ENCODE data around the gene PLG.
"Not testable (repeated sequence)": the region's sequence is repeated elsewhere in the genome, so short reads cannot be mapped to it uniquely, and the experiment has no call there.

The PLG gene

DNA sequence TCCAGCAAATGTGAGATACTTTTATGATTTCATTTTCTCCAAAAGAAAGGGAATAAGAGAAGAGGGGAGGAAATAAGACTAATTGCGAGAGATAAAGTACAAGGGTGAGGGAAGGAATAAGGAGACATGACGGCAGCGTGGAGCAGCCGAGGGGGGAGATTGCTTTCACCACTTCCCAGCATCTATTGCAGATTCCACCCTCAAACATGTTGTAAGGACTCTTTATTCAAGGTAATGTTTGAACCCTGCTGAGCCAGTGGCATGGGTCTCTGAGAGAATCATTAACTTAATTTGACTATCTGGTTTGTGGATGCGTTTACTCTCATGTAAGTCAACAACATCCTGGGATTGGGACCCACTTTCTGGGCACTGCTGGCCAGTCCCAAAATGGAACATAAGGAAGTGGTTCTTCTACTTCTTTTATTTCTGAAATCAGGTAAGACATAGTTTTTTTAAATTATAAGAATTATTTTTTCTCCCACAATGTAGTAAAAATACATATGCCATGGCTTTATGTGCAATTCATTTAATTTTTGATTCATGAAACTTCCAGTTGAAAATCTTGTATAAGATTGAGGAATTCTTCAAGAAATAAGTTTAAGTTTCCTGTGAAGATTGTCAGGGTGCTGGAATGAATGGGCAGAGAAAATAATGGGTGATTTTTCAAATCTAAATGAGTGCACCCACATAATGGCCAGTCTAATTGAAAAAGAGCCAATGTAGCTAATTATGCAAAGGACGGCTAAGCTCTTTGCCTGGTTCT is at the start of gene PLG:
PLG (plus strand) TSS at position 327 of the 763 bp plus-strand sequence; CDS start at position 388, 61 bp downstream.
- DNase-seq (ENCODE audit: low read depth in 2 of 2), result not testable (repeated sequence)

DNA sequence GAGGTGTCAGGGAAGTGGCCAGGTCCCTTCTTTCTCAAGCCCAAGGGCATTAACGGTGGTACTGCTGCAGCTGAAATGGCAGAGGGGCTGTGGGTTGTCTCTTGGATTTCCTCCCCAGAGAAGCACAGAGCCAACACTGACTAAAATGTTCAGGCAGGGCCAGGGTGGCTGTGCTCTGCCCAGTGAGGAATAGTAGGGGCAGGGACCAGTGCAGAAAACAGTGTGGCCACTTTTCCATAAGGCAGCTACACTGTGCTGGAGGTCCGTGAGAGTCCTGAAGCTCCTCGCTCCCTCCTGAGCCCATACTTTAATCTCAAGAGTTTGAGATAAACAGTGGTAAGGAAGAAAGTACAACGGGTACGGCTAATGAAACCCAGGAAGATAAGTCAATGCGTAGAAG is 42.5 kb upstream of the PLG start:
- DNase-seq (ENCODE audit: low read depth in 2 of 2), result no peak

DNA sequence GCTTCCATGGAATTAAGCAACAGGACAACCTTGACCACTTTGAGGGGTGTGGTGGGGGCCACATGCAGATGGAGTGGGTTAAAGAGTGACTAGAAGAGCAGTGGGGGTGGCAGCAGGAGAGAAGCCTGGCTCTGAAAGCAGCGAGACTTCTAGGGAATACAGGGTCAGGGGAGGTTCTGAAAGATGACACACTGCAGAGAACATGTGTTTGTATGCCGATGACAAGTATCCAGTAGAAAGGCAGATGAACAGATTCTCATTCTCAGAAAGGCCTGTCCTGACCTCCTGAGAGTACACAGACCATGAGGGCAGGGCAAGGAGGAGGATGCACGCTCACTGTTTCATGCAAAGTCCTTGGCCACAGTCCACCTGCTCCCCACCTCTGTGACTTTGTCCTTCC is 40.8 kb upstream of the PLG start:
- no peak for DNase-seq (ENCODE audit: low read depth in 2 of 2)

DNA sequence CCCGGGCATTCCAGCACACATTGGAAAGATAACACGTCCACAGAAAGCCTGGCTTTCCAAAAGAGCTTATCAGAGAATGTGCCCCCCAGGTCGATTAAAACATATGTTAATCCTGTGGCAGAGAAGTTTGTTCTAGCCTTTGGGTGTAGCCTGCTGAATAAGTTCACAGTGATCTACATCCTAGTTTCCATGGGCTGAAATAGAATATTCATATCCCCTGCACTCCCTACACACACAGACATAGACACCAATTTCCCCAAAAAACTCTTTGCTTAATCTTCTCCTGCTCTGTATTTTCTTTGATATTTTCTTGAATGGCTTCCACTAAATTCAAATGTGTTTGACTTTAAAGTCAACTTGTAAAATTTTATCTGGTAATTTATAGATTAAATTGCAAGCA is 39.6 kb upstream of the PLG start:
- no peak for DNase-seq (ENCODE audit: low read depth in 2 of 2)

DNA sequence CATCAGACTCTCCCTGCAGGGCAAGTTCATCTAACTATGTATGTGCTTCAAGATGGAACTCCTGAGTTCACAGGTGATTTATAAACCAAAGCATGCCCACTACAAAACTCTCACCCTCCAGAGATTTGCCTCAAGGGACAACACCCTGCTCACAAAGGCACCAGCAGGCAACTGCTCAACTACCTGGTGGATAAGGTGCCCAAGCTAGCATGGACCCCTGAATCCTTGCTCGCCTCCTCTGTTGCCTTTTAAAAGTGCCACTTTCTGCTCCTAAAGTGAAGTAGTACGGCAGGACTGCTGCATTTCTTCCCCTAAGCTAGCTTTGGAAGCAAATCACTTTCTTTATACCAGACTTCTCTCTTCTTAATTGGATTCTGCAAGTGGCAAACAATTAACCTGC is 39.2 kb upstream of the PLG start:
- DNase-seq (ENCODE audit: low read depth in 2 of 2), result no peak

DNA sequence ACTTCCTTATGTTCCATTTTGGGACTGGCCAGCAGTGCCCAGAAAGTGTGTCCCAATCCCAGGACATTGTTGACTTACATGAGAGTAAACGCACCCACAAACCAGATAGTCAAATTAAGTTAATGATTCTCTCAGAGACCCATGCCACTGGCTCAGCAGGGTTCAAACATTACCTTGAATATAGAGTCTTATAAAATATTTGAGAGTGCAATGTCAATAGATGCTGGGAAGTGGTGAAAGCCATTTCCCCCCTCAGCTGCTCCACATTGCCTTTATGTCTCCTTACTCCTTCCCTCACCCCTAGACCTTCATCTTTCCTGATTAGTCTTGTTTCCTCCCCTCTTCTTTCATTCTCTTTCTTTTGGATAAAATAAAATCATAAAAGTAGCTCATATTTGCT is 37.8 kb upstream of the PLG start, which contains the start of gene LPA:
LPA (minus strand) TSS at position 78 of the 400 bp plus-strand sequence; CDS start at position 17, 61 bp downstream.
- DNase-seq (ENCODE audit: low read depth in 2 of 2), result not testable (repeated sequence)

DNA sequence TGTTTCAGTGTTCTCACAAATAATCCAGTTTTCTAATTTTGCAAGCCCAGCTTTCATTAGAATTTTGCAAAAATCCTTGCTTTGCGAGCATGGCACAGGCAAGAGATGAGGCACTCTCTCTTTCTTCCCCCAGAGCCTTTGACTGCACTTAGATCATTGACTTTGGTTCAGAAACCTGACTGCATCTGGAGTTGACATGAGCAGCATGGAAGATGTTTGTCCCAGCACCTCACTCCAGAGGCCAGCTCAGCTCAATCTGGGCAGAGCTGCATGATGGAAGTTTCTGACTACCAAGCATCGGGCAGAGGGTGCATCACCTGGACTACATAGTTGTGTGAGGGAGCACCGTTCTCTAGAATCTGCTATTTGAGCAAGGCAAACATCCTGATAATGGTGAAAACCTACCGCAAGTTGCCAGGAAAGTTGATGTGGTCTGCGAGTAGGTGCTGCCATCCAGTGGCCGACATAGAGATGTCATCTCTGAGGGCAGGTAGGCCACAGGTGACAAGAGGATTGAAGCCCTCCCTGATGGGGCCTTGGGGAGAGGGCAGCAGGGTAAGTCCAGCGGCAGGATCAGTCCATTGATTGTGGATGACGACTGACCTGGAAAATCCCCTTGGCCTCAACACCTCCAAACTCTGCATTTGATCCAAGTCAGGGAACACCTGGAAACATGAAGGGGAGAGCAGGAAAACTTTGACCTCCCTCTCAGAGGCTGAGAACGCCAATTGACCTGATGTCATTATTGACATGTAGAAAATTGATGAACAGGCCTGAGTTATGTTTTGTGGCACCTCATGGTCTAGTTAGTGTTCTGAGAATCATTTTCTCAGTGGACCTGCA is 34.2 kb upstream of the PLG start:
- DNase-seq (ENCODE audit: low read depth in 2 of 2), result no peak

DNA sequence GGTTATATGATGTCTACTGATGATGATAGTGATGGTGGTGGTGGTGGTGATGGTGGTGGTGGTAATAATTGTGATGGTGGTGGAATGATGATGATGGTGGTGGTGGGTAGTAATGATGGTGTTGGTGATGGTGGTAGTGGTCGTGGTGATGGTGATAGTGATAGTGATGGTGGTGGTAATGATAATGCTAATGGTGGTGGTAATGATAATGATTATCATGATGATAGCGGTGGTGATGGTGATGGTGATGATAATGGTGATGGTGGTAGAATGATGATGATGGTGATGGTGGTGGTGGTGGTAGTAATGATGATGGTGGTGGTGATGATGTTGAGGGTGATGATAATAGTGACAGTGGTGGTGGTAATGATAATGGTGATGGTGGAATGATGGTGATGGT is 33.5 kb upstream of the PLG start:
- DNase-seq (ENCODE audit: low read depth in 2 of 2), result no peak

DNA sequence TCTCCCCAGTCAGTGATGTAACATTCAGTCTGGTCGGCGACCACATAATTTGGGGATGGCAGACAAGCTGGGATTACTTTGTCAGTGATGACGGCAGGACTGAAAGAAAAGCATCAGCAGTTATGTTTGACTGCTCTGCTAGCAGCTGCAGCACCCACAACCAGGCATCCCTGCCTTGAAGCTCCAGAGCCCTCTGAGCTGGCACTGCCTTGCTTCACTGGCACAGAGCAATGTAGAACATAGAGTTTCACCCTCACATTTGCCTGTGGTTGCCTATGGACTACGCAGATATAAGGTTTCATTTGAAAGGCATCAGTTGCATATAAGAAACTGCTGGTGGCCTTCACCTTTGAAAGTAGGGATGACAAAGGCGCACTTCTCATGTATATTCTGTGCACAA is 25.6 kb upstream of the PLG start:
- DNase-seq (ENCODE audit: low read depth in 2 of 2), result not testable (repeated sequence)

DNA sequence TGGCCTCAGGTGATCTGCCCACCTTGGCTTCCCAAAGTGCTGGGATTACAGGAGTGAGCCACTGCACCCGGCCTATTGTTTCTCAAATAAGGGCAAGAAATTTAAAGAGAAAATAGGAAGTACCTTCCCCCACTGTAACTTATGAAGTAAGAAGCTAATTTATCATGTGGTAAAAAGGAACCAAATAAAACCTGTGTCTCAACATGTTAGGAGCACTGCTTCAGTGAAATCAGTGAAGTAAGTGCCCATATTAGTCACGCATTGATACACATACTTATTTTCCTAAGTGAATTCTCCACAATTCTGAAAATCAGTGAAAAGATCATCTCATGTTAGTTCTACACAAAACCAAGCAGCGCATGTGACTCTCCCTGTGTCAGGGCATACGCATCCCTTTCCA is 23.8 kb upstream of the PLG start:
- DNase-seq (ENCODE audit: low read depth in 2 of 2), result no peak

DNA sequence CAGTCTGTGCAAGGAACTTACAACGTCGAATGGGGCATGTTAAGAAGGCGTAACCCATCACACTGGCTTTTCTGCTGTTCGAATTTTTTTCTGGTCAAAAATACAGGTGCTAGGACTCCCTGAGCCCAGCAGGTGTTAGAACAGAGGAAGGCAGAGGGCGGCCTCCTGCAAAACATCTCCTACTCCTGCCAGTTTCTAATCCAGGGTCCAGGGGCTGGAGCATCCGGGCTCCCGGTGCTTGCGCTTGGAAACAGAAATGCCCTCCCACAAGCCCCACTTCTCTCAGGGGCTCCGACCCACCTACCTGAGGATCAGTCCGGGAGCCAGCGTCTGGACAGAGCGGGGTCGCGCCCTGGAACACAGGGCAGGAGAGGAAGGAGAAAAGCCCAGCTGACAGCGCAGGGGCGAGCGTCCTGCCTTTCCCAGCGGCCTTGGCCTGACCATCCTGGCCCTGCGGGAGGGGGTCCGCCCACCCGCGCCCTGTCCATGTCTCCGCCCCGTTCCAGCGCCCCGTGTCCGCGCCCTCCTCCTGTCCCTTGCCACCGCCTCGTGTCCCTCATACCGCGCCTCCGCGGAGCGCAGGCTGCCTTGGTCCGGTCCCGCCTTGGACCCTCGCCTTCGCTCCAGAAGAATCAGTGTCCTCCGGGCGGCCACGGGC is 23.2 kb upstream of the PLG start:
- DNase-seq (ENCODE audit: low read depth in 2 of 2), result no peak

DNA sequence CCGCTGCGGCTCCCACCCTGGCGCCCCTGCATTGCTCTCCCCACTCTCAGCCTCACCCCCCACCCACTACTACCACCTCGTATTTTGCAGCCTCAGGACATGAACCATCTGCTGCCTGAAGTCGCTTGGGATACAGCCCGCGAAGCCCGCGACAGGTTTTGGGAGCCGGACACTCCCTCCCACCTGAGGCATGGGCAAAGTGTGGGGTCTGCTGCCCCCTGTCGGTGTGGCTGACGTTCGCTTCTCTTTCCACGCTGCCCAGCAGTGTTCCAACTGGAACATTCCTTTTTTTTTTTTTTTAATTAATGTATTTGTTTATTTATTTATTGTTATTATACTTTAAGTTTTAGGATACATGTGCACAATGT is 22.7 kb upstream of the PLG start:
- DNase-seq (ENCODE audit: low read depth in 2 of 2), result no peak

DNA sequence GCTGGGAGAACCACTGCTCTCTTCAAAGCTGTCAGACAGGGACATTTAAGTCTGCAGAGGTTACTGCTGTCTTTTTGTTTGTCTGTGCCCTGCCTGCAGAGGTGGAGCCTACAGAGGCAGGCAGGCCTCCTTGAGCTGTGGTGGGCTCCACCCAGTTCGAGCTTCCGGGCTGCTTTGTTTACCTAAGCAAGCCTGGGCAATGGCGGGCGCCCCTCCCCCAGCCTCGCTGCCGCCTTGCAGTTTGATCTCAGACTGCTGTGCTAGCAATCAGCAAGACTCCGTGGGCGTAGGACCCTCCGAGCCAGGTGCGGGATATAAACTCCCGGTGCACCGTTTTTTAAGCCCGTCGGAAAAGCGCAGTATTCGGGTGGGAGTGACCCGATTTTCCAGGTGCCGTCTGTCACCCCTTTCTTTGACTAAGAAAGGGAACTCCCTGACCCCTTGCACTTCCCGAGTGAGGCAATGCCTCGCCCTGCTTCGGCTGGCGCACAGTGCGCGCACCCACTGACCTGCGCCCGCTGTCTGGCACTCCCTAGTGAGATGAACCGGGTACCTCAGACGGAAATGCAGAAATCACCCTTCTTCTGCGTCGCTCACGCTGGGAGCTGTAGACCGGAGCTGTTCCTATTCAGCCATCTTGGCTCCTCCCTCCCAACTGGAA is 16.8 kb upstream of the PLG start:
- DNase-seq (ENCODE audit: low read depth in 2 of 2), result not testable (repeated sequence)

DNA sequence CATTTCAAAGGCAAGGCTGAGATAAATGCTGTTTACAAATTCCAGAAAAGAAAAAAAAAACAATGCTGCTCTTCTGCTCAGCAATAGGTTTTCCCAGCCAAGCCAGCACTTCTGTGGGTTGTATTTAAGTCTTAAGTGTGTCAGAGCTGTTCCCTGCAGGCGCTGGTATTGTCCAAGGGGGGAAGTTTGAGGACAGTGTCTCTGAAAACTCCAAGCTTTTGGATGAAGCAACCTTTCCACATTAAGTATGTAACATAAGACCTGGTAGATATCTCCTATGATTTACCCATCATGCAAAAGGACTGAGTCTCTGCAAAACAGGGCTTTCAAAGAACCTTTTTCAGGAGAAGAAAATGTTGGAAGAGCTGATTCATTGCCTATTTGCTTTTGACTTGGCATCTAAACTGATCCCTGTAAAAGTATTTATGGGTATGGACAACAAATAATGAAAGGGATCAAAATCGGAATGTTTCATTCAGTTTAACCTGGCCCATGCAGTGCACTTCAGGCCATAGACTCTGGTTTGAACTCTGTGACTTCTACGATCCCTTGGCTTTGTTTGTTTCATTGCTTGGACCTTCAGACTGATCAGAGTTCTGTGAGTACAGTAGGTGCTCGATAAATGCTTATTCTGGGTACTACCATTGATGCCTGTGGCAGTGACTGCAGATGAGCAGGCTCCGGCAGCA is 16.1 kb upstream of the PLG start:
- DNase-seq (ENCODE audit: low read depth in 2 of 2), result no peak

DNA sequence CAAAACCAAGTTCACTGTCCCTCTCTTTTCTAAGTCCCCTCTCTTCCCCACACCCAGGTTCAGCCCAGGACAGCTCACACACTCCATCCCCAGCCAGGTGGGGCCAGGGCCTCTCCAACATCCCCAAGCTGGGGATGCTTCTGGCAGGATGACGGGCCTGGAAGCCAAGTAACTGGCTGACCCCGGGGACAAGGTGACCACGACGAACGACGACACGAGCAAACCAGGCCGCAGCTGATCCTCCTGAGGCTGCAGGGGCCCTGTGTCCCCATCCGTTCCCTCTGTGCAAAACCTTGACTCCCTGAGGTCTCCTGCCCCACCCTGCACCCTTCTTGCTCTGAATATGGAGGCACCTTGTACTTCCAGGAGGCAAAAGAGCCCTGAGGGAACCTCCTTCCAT is 11.6 kb upstream of the PLG start:
- no peak for DNase-seq (ENCODE audit: low read depth in 2 of 2)

DNA sequence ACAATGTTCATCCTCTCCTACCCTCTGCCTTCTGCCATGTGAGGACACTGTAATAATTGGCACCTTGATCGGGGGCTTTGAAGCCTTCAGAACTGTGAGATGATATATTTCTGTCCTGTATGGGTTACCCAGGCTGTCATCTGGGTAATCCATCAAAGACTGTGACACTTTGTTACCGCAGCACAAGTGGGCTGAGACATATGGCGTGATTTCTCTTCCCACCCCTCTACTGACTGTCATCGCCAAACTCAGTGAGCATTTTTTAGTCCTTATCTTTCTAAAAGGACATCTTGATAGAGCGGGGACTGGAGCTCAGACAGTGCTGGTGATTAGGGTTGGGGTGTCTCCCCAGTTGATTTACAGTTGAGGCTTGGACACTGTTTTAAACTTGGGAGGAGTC is 10.4 kb upstream of the PLG start:
- DNase-seq (ENCODE audit: low read depth in 2 of 2), result no peak

DNA sequence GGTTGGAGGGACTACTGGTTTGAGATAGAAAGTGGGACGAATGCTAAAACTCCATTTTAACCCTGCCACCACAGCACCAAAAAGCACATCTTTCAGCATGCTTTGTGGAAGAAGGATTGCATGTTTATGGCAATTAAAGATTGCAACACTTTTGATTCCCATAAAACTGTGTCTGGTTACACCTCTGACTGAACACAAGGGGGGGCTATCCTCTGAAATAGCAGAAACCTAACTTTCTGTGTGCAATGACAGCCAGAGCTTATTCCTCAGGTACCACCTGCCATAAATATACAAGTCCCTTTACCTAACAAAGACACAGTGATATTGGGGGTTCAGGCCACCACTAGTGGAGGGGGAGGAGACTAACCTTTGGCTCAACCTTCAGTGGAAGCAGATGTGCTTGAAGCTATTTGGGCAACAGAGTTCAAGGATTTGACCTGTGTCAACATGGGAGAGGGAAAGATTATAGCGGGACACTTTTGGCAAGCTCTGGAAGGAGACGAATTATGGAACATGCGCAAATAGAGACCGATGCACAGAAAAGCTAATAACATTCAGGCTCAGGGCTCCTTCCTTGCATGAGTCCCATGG is 9.6 kb upstream of the PLG start:
- no peak for DNase-seq (ENCODE audit: low read depth in 2 of 2)

DNA sequence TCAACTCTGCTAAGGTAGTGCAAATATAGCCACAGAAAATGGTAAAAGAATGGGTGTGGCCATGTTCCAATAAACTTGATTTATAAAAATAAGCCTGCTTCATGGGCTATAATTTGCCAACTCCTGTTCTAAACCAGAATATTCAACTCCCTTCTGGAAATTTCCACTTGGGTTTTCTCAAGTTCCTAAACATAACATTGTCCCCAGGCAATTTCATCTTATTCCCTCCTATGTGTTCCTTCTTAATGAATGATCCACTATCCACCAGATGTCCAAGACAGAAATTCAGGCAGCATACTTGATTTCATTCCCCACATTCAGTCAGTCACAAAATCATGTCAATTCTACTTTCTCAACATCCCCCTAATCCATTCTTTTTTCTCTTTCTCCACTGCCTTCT is 7.0 kb upstream of the PLG start:
- peak; percentile 8 to 11 for DNase-seq (ENCODE audit: low read depth in 2 of 2)

DNA sequence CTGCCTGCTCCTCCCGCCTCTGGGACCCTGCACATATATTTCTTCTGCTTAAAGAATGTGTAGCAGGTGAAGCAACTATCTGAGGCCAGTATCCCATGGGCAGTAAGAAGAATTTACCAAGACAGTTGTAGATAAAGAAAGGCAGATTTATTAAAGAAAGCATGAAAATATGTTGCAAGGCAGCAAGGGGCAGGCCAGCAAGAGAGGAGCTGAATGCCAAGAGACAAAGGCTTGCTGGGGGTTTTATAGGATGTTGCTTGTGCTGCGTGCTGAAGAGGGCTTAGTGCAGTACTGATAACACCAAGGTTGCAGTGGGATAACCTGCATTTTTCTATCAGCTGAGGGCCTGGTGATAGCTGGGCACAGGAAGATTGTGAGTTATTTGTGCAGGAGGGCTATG is 6.4 kb upstream of the PLG start:
- not testable (repeated sequence) for DNase-seq (ENCODE audit: low read depth in 2 of 2)

DNA sequence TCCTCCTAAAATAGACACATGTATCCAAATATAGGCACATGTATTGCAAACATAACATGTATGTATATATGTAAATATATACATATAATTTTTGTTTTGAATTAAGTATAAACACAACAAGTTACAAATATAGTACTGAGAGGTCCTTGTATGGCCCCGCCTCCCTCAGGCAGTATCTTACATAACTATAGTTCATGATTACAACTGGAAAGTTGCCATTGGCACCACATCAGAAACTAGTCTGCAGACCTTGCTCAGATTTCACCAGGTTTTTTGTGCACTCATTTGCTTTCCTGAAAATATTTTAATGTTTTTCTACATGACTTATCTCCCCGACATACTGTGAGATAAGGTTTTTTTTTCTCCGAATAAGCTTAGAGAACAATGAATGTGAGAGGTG is 5.2 kb upstream of the PLG start:
- DNase-seq (ENCODE audit: low read depth in 2 of 2), result not testable (repeated sequence)

DNA sequence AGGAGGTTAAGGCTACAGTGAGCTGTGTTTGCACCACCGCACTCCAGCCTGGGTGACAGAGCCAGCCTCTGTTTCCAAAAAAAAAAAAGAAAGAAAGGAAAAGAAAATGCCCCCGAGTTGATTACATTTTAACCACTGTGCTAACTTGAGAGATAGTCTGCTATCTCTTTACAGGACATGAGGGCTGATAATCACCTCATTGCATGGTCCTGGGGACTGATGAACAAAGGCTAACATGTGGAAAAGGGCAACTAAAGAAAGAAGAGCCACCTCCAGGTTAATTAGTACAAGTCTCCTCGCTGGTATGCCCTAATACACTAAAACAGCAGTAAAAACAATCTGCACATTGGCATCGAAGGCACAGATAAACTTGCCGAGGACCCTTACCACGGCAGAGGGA is 4.2 kb upstream of the PLG start:
- no peak for DNase-seq (ENCODE audit: low read depth in 2 of 2)

All from fibroblast of skin of left biceps (primary cell).